Measurements from ENCODE around the gene KLHL1. TPM values are rescaled to one million over a fixed set of nuclear protein-coding genes. Genes with fewer than 3 reads are reported as not detected.
A peak's percentile ranks its signal among the peaks of the same experiment; 100 is the strongest.

KLHL1 gene
- total RNA-seq, 1 experiment from 2014 or later, result not detected

DNA sequence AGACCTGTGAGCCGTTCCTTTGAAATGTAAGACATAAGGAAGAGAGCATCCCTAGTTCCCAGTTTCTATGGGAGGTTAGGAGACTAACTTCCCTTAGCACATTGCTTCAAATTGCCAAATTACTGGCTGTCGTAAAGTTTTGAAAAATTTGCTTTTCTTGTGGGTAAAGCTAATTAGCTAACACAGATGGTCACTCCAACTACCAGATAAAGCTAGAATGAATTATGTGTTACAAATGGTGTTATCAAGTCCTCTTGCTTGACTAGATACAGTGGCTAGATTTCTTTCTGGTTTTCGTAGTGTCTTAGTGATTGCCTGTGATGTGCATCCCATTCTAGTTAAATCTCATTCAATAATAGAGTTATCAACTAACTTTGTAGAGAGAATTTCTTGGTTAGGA is 417.3 kb downstream of the KLHL1 start:
- no peak overlapping the region for H3K4me3 ChIP-seq (ENCODE audit: low read length)
- no peak overlapping the region for H3K9ac ChIP-seq (ENCODE audit: low read length)
- no peaks in the 10 kb centered on the region for H3K4me1 ChIP-seq (ENCODE audit: low read length)
- no peak for DNase-seq
- H3K4me2 ChIP-seq (ENCODE audit: low read depth, low read length, poor library complexity, severe bottlenecking), result no peak overlapping the region
- H3K36me3 ChIP-seq (ENCODE audit: insufficient read depth, low read length), result no peaks in the 10 kb centered on the region
- no peaks in the 10 kb centered on the region for H4K20me1 ChIP-seq (ENCODE audit: insufficient read depth, low read depth, low read length)
- H2AFZ ChIP-seq (ENCODE audit: low read length), result no peak overlapping the region
- H3K27ac ChIP-seq (ENCODE audit: low read length), result no peak overlapping the region
- no peaks in the 10 kb centered on the region for H3K9me2 ChIP-seq (replicated peaks; ENCODE audit: insufficient read depth, low read length)
- no peaks in the 10 kb centered on the region for H3K9me3 ChIP-seq (ENCODE audit: low read length)
- no peaks in the 10 kb centered on the region for H3K79me2 ChIP-seq (ENCODE audit: low read length)
- no peaks in the 10 kb centered on the region for H3K27me3 ChIP-seq (ENCODE audit: low read length)

DNA sequence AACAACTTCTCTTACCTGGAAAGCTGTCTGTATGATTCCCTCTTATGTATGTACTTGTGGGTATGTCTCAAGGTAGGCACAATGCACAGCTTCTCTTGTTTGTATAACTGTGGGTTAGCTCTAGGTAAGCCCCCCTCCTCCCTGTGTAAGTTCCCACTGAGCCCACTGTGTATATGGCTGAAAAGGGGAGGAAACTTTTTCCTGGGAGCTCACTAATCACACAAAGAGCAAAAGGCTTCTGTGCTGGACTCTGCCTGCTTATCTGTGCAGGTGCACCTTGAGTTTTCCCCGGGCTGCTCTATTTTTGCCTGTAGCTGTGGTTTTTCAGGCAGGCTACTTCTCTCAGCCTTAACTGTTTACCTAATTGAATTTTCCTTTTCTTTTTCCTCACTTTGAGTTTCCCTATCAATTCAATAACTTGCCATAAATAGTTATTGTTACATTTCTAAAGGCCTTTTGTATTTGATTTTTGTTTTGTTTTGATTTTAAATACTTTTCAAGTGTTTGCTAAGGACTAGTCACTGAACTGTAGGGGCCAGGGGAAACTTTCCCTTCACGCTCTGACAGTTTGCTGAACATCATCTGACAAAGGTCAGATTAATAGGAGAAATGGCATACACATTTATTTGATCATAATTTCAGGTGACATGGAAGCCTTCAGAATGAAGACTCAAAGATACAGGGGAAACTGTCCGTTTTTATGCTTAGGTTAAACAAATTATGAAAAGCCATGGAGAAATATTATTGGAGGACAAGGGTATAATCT is 424.1 kb downstream of the KLHL1 start:
- Histone ChIP-seq H3K27me3 (ENCODE audit: low read length) (no peaks in the 10 kb centered on the region), H4K20me1 (ENCODE audit: insufficient read depth, low read depth, low read length) (no peaks in the 10 kb centered on the region), H2AFZ (ENCODE audit: low read length) (peak overlapping the region; percentile 10; the same call in 1 of the 2 replicates), H3K36me3 (ENCODE audit: insufficient read depth, low read length) (no peaks in the 10 kb centered on the region), H3K4me3 (ENCODE audit: low read length) (no peak overlapping the region), H3K27ac (ENCODE audit: low read length) (no peak overlapping the region), H3K4me2 (ENCODE audit: low read depth, low read length, poor library complexity, severe bottlenecking) (no peak overlapping the region), H3K9me2 (replicated peaks; ENCODE audit: insufficient read depth, low read length) (no peaks in the 10 kb centered on the region), H3K79me2 (ENCODE audit: low read length) (no peaks in the 10 kb centered on the region), H3K9ac (ENCODE audit: low read length) (no peak overlapping the region), H3K9me3 (ENCODE audit: low read length) (no peaks in the 10 kb centered on the region), H3K4me1 (ENCODE audit: low read length) (peaks cover 10% of the 10 kb centered on the region)
- DNase-seq, result no peak

DNA sequence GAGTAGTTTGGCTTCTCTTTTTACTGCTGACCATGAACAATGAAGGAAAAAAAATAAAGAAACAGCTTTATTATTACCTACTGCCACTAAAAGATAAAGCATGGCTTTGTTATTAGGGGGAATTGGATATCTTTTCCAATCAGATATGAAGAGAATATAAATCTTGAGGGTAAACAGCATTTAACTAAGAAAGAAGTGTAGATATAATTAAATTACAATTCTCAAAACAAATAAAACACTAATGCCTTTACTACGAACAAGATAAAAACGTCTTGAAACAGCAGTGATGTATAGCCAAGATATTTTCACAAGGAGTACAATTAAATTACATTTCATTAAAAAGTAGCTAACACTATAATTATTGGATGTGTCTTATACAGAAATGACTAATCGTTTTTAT is 426.5 kb downstream of the KLHL1 start:
- H2AFZ ChIP-seq (ENCODE audit: low read length), result no peak overlapping the region
- no peak for DNase-seq
- H3K27ac ChIP-seq (ENCODE audit: low read length), result no peak overlapping the region
- H3K9me2 ChIP-seq (replicated peaks; ENCODE audit: insufficient read depth, low read length), result no peaks in the 10 kb centered on the region
- H3K79me2 ChIP-seq (ENCODE audit: low read length), result no peaks in the 10 kb centered on the region
- H3K27me3 ChIP-seq (ENCODE audit: low read length), result no peaks in the 10 kb centered on the region
- peaks cover 10% of the 10 kb centered on the region for H3K4me1 ChIP-seq (ENCODE audit: low read length)
- H4K20me1 ChIP-seq (ENCODE audit: insufficient read depth, low read depth, low read length), result no peaks in the 10 kb centered on the region
- no peaks in the 10 kb centered on the region for H3K9me3 ChIP-seq (ENCODE audit: low read length)
- no peaks in the 10 kb centered on the region for H3K36me3 ChIP-seq (ENCODE audit: insufficient read depth, low read length)
- no peak overlapping the region for H3K4me2 ChIP-seq (ENCODE audit: low read depth, low read length, poor library complexity, severe bottlenecking)
- H3K9ac ChIP-seq (ENCODE audit: low read length), result no peak overlapping the region
- no peak overlapping the region for H3K4me3 ChIP-seq (ENCODE audit: low read length)

GRCh38 chr13:69677343-69677742 is 430.9 kb downstream of the KLHL1 start:
- no peaks in the 10 kb centered on the region for H3K9me3 ChIP-seq (ENCODE audit: low read length)
- no peaks in the 10 kb centered on the region for H3K27me3 ChIP-seq (ENCODE audit: low read length)
- no peak overlapping the region for H3K4me2 ChIP-seq (ENCODE audit: low read depth, low read length, poor library complexity, severe bottlenecking)
- no peaks in the 10 kb centered on the region for H3K36me3 ChIP-seq (ENCODE audit: insufficient read depth, low read length)
- no peaks in the 10 kb centered on the region for H3K9me2 ChIP-seq (replicated peaks; ENCODE audit: insufficient read depth, low read length)
- no peak for DNase-seq
- H2AFZ ChIP-seq (ENCODE audit: low read length), result 0 out of 2 replicates have a peak overlapping the region, but pooled peaks have one; percentile 14
- H3K9ac ChIP-seq (ENCODE audit: low read length), result no peak overlapping the region
- H3K4me3 ChIP-seq (ENCODE audit: low read length), result no peak overlapping the region
- no peaks in the 10 kb centered on the region for H3K4me1 ChIP-seq (ENCODE audit: low read length)
- no peak overlapping the region for H3K27ac ChIP-seq (ENCODE audit: low read length)
- H4K20me1 ChIP-seq (ENCODE audit: insufficient read depth, low read depth, low read length), result no peaks in the 10 kb centered on the region
- H3K79me2 ChIP-seq (ENCODE audit: low read length), result no peaks in the 10 kb centered on the region

- no peak overlapping the region for H3K4me2 ChIP-seq (ENCODE audit: low read depth, low read length, poor library complexity, severe bottlenecking)
- H3K27ac ChIP-seq (ENCODE audit: low read length), result no peak overlapping the region
- no peak overlapping the region for H3K9ac ChIP-seq (ENCODE audit: low read length)
- no peak overlapping the region for H3K4me3 ChIP-seq (ENCODE audit: low read length)
- no peaks in the 10 kb centered on the region for H3K4me1 ChIP-seq (ENCODE audit: low read length)
- H3K9me3 ChIP-seq (ENCODE audit: low read length), result no peaks in the 10 kb centered on the region
- H4K20me1 ChIP-seq (ENCODE audit: insufficient read depth, low read depth, low read length), result no peaks in the 10 kb centered on the region
- H3K9me2 ChIP-seq (replicated peaks; ENCODE audit: insufficient read depth, low read length), result no peaks in the 10 kb centered on the region
- H2AFZ ChIP-seq (ENCODE audit: low read length), result no peak overlapping the region
- no peaks in the 10 kb centered on the region for H3K27me3 ChIP-seq (ENCODE audit: low read length)
- H3K79me2 ChIP-seq (ENCODE audit: low read length), result no peaks in the 10 kb centered on the region
- no peak for DNase-seq
- no peaks in the 10 kb centered on the region for H3K36me3 ChIP-seq (ENCODE audit: insufficient read depth, low read length)
These were observed 432.0 kb downstream of the KLHL1 start for GRCh38 chr13:69676286-69676685.

GRCh38 chr13:69660155-69660554 is 448.1 kb downstream of the KLHL1 start:
- Histone ChIP-seq H3K4me2 (ENCODE audit: low read depth, low read length, poor library complexity, severe bottlenecking) (no peak overlapping the region), H3K4me3 (ENCODE audit: low read length) (no peak overlapping the region), H3K4me1 (ENCODE audit: low read length) (no peaks in the 10 kb centered on the region), H3K36me3 (ENCODE audit: insufficient read depth, low read length) (no peaks in the 10 kb centered on the region), H3K27ac (ENCODE audit: low read length) (no peak overlapping the region), H3K79me2 (ENCODE audit: low read length) (no peaks in the 10 kb centered on the region), H2AFZ (ENCODE audit: low read length) (no peak overlapping the region), H4K20me1 (ENCODE audit: insufficient read depth, low read depth, low read length) (no peaks in the 10 kb centered on the region), H3K9me3 (ENCODE audit: low read length) (peaks cover 23% of the 10 kb centered on the region), H3K27me3 (ENCODE audit: low read length) (no peaks in the 10 kb centered on the region), H3K9ac (ENCODE audit: low read length) (no peak overlapping the region), H3K9me2 (replicated peaks; ENCODE audit: insufficient read depth, low read length) (no peaks in the 10 kb centered on the region)
- DNase-seq, result no peak

DNA sequence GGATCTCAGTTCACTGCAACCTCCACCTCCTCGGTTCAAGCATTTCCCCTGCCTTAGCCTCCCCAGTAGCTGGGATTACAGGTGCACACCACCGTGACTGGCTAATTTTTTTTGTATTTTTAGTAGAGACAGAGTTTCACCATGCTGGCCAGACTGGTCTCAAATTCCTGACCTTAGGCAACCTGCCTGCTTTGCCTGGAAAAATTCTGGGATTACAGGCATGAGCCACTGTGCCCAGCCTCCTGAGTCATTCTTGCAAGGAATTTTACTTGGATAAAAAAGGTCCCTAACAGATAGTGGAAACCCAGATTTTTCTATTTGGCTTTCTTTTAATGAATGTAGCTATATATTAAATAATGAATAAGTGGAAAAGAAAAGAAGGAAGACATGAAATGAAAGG is 450.6 kb downstream of the KLHL1 start:
- H3K9me2 ChIP-seq (replicated peaks; ENCODE audit: insufficient read depth, low read length), result no peaks in the 10 kb centered on the region
- H3K27ac ChIP-seq (ENCODE audit: low read length), result no peak overlapping the region
- no peak for DNase-seq
- no peaks in the 10 kb centered on the region for H3K27me3 ChIP-seq (ENCODE audit: low read length)
- no peak overlapping the region for H3K4me3 ChIP-seq (ENCODE audit: low read length)
- no peak overlapping the region for H3K9ac ChIP-seq (ENCODE audit: low read length)
- no peaks in the 10 kb centered on the region for H3K79me2 ChIP-seq (ENCODE audit: low read length)
- no peak overlapping the region for H3K4me2 ChIP-seq (ENCODE audit: low read depth, low read length, poor library complexity, severe bottlenecking)
- H3K36me3 ChIP-seq (ENCODE audit: insufficient read depth, low read length), result no peaks in the 10 kb centered on the region
- no peaks in the 10 kb centered on the region for H4K20me1 ChIP-seq (ENCODE audit: insufficient read depth, low read depth, low read length)
- no peak overlapping the region for H2AFZ ChIP-seq (ENCODE audit: low read length)
- no peaks in the 10 kb centered on the region for H3K4me1 ChIP-seq (ENCODE audit: low read length)
- H3K9me3 ChIP-seq (ENCODE audit: low read length), result peaks cover 20% of the 10 kb centered on the region

GRCh38 chr13:69654392-69654791 is 453.9 kb downstream of the KLHL1 start:
- Histone ChIP-seq H3K9ac (ENCODE audit: low read length) (no peak overlapping the region), H3K4me3 (ENCODE audit: low read length) (no peak overlapping the region), H3K79me2 (ENCODE audit: low read length) (no peaks in the 10 kb centered on the region), H4K20me1 (ENCODE audit: insufficient read depth, low read depth, low read length) (no peaks in the 10 kb centered on the region), H2AFZ (ENCODE audit: low read length) (no peak overlapping the region), H3K27me3 (ENCODE audit: low read length) (no peaks in the 10 kb centered on the region), H3K4me1 (ENCODE audit: low read length) (no peaks in the 10 kb centered on the region), H3K27ac (ENCODE audit: low read length) (no peak overlapping the region), H3K9me3 (ENCODE audit: low read length) (peaks cover 7% of the 10 kb centered on the region; the same call in 1 of the 2 replicates), H3K9me2 (replicated peaks; ENCODE audit: insufficient read depth, low read length) (no peaks in the 10 kb centered on the region), H3K4me2 (ENCODE audit: low read depth, low read length, poor library complexity, severe bottlenecking) (no peak overlapping the region), H3K36me3 (ENCODE audit: insufficient read depth, low read length) (no peaks in the 10 kb centered on the region)
- DNase-seq, result no peak

Data from Karpas-422 (cell line).